GM19463 (cell line): ENCODE measurements around the gene GNG8.

ENCODE experiments used
- ATAC-seq: cut with Tn5 transposase; IDR thresholded peaks from one replicate; pipeline ENCODE4 v1.9.1; 2021; ENCODE audit warnings: mild to moderate bottlenecking, moderate library complexity; ENCODE audit not compliant: unreplicated experiment

The GNG8 gene

GRCh38 chr19:46621191-46622117, 14.5 kb downstream of the GNG8 start:
- ATAC-seq: no peak

DNA sequence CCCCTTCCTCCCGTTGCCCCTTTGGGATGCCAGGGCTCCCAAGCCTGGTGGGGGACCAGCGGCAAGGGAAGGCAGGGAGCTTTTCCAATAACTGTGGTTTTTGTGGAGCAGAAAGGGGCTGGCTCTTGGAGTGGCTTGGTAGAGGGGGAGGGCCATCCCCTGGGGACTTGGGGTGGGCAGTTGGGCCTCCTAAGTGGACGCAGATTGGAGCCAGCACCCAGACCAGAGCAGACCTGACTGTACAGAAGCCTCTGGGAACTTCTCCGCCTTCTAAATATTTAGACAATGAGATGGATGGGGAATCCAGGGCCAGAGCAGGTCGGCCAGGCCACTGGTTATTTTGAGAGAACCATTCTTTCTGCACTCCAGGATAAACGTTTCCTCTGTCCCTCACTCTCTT, 15.3 kb downstream of the GNG8 start:
- ATAC-seq: no peak

- ATAC-seq: no peak
Measured at GRCh38 chr19:46620267-46620666, 15.7 kb downstream of the GNG8 start.

DNA sequence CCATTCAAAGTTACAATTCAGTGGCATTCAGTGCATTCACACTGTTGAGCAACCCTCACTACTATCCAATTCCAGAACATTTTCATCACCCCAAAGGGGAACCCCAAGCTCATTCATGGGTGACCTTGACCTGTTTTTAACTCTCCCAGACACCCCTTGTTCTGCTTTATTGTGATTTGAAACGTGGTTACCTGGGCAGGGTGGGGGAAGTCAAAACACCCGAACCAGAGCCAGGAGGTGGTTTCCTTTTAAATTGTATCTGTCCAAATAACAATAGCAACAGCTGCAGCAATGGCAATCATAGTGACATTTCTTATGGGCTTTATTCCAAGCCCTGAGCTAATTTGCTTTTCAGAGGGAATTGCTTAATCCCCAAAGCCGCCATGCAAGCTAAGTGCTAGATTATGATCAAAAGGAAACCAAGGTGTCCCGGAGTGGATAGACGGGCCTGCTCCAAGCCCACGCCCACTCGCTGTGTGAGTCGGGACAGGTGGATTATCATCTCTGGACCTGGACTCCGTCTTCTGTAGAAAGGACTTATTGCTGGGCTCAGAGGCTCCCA, 17.3 kb downstream of the GNG8 start:
- no peak for ATAC-seq

GRCh38 chr19:46617601-46618000, 18.4 kb downstream of the GNG8 start:
- no peak for ATAC-seq

DNA sequence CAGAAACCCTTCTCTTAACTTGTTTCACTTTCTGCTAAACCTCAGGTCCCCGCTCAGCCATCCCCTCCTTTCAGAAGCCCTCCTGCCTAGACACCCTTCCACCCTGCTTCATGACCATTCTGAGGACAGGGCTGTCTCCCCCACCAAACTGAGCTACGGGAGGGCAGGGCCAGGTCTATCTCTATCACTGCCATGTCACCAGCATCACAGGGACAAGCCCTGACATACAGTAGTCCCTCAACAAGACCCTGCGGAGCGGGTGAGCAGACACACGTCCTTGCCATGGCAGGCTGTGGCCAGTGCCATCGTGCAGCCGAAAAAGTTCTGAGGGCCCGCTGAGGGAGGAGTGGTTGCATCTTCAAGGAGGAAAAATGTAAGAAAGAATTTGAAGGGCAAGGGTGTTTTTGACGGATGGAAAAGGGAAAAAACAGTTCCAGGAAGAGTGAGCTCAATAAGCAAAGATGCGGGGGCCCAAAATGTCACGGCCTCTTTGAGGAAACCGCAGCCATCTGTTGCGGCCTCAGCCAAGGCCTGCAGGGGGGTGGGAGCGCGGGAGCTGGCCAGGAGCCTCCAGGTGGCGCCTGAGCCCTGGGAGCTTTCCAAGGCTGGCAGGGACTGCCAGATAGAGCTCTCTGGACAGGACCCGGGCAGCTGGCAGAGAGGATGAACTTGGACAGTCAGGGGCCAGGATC, 19.2 kb downstream of the GNG8 start:
- ATAC-seq: no peak

DNA sequence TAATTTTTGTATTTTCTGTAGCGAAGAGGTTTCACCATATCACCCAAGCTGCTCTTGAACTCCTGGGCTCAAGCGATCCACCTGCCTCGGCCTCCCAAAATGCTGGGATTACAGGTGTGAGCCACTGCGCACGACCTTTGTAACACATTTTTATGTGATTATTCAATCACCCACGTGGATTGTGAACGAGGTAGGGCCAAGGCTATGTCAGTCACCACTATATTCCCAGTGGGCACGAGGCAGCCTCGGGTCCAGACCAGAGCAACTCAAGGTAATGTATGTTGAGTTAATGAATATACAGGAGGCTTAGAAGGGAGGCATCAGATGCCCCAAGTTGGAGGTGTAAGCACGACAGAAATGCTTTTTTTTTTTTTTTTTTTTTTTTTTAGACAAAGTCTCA, 20.0 kb downstream of the GNG8 start:
- no peak for ATAC-seq

GRCh38 chr19:46614114-46614722, 21.8 kb downstream of the GNG8 start:
- ATAC-seq: no peak

DNA sequence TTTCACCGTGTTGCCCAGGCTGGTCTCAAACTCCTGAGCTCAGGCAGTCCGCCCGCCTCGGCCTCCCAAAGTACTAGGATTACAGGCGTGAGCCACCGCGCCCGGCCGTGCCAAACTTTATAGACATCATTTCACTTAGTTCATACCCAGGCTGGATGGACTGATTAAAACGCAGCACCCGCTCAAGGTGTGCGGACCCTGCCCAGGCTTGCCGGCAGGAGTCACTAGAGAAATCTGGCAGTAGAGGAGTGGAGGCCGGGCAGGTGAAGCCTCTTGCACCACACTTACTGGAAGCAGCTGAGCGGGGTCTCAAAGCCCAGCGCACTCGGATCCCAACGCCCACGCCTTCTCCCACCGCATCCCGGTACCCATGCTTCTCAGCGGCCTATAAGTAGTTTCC, 22.5 kb downstream of the GNG8 start:
- ATAC-seq: no peak

- ATAC-seq: no peak
Measured at GRCh38 chr19:46611776-46612175, 24.2 kb downstream of the GNG8 start.

GRCh38 chr19:46610851-46611770, 24.9 kb downstream of the GNG8 start:
- ATAC-seq: no peak

- ATAC-seq: no peak
Measured at GRCh38 chr19:46610413-46610775, 25.6 kb downstream of the GNG8 start.

- ATAC-seq: no peak
Measured at GRCh38 chr19:46609511-46610412, 26.2 kb downstream of the GNG8 start.

- no peak for ATAC-seq
Measured at GRCh38 chr19:46608581-46609345, 27.2 kb downstream of the GNG8 start.

- no peak for ATAC-seq
Measured at GRCh38 chr19:46608178-46608577, 27.8 kb downstream of the GNG8 start.

DNA sequence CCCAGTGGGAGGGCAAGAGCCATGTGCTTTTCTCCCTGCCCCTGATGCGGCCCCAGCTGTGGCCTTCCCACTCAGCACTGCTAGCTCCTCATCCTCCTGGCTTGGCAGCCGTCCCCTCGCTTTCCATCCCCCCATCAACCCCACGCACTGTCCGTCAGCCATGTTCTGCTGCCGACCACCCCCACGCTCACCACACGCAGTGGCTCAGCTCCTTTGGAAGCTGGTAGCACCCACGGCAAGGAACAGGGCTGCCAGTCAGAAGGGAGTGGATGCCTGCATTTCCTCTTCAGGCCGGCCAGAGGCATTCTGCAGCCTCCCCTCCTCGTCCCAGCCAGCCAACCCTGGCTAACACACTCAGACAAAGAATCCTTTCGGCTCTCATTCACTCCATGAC, 28.6 kb downstream of the GNG8 start:
- no peak for ATAC-seq

- no peak for ATAC-seq
Measured at GRCh38 chr19:46606681-46607447, 29.1 kb downstream of the GNG8 start.

- no peak for ATAC-seq
Measured at GRCh38 chr19:46606019-46606418, 30.0 kb downstream of the GNG8 start.
